ENCODE results near the gene BRMS1. TPM values are rescaled to one million over a fixed set of nuclear protein-coding genes. Genes with fewer than 3 reads are reported as not detected.

The BRMS1 gene
- total and polyA plus RNA-seq, 10 of the 15 experiments (the other 5 are each of a cell fraction or from before 2014, with no cell fraction given) = 2.1 to 85.3 (median 48.5) TPM

- TF ChIP-seq, protein P1, sequence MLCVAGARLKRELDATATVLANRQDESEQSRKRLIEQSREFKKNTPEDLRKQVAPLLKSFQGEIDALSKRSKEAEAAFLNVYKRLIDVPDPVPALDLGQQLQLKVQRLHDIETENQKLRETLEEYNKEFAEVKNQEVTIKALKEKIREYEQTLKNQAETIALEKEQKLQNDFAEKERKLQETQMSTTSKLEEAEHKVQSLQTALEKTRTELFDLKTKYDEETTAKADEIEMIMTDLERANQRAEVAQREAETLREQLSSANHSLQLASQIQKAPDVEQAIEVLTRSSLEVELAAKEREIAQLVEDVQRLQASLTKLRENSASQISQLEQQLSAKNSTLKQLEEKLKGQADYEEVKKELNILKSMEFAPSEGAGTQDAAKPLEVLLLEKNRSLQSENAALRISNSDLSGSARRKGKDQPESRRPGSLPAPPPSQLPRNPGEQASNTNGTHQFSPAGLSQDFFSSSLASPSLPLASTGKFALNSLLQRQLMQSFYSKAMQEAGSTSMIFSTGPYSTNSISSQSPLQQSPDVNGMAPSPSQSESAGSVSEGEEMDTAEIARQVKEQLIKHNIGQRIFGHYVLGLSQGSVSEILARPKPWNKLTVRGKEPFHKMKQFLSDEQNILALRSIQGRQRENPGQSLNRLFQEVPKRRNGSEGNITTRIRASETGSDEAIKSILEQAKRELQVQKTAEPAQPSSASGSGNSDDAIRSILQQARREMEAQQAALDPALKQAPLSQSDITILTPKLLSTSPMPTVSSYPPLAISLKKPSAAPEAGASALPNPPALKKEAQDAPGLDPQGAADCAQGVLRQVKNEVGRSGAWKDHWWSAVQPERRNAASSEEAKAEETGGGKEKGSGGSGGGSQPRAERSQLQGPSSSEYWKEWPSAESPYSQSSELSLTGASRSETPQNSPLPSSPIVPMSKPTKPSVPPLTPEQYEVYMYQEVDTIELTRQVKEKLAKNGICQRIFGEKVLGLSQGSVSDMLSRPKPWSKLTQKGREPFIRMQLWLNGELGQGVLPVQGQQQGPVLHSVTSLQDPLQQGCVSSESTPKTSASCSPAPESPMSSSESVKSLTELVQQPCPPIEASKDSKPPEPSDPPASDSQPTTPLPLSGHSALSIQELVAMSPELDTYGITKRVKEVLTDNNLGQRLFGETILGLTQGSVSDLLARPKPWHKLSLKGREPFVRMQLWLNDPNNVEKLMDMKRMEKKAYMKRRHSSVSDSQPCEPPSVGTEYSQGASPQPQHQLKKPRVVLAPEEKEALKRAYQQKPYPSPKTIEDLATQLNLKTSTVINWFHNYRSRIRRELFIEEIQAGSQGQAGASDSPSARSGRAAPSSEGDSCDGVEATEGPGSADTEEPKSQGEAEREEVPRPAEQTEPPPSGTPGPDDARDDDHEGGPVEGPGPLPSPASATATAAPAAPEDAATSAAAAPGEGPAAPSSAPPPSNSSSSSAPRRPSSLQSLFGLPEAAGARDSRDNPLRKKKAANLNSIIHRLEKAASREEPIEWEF (IDR thresholded peaks at IDR 0.05; ENCODE audit: insufficient replicate concordance, low read depth, low read length) = no peak
- TF ChIP-seq TAF1 (IDR thresholded peaks at IDR 0.05; ENCODE audit: borderline replicate concordance, low read depth, low read length) (peak; percentile 53; the same call in 1 of the 2 replicates), NRF1 (conservative IDR thresholded peaks at IDR 0.05; ENCODE audit: low read depth, low read length) (peak; percentile 54), RBBP5 (conservative IDR thresholded peaks at IDR 0.05) (no peak), TARDBP (IDR thresholded peaks at IDR 0.05; ENCODE audit: borderline replicate concordance) (no peak), HDGF (IDR thresholded peaks at IDR 0.05) (peak; percentile 94), PKNOX1 (IDR thresholded peaks at IDR 0.05) (peak; percentile 99), ZZZ3 (IDR thresholded peaks at IDR 0.05; ENCODE audit: control insufficient read depth, insufficient read length, low read depth) (no peak), CHD4 (IDR thresholded peaks at IDR 0.05) (no peak), SMAD5 (IDR thresholded peaks at IDR 0.05; ENCODE audit: low read depth) (peak; percentile 65; the same call in 1 of the 2 replicates), RELA (IDR thresholded peaks at IDR 0.05; ENCODE audit: borderline replicate concordance, partially characterized antibody) (peak; percentile 57), SRF (IDR thresholded peaks at IDR 0.05; ENCODE audit: low read depth in 2 of 2, low read length in 2 of 2) (peak; percentile 73 to 80), SUPT20H (IDR thresholded peaks at IDR 0.05; ENCODE audit: borderline replicate concordance, control insufficient read depth, low read depth, low read length) (no peak), ATF7 (IDR thresholded peaks at IDR 0.05; ENCODE audit: low read depth) (peak; percentile 98), RAD21 (IDR thresholded peaks at IDR 0.05; ENCODE audit: insufficient read depth, low read depth, low read length) (no peak), POLR2A (IDR thresholded peaks at IDR 0.05; ENCODE audit: low read depth, low read length) (peak; percentile 90), CBX3 (IDR thresholded peaks at IDR 0.05; ENCODE audit: borderline replicate concordance, low read depth) (no peak)
- TF ChIP-seq, protein P2, sequence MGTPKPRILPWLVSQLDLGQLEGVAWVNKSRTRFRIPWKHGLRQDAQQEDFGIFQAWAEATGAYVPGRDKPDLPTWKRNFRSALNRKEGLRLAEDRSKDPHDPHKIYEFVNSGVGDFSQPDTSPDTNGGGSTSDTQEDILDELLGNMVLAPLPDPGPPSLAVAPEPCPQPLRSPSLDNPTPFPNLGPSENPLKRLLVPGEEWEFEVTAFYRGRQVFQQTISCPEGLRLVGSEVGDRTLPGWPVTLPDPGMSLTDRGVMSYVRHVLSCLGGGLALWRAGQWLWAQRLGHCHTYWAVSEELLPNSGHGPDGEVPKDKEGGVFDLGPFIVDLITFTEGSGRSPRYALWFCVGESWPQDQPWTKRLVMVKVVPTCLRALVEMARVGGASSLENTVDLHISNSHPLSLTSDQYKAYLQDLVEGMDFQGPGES (IDR thresholded peaks at IDR 0.05) = peak; percentile 95
- TF ChIP-seq, protein P3, sequence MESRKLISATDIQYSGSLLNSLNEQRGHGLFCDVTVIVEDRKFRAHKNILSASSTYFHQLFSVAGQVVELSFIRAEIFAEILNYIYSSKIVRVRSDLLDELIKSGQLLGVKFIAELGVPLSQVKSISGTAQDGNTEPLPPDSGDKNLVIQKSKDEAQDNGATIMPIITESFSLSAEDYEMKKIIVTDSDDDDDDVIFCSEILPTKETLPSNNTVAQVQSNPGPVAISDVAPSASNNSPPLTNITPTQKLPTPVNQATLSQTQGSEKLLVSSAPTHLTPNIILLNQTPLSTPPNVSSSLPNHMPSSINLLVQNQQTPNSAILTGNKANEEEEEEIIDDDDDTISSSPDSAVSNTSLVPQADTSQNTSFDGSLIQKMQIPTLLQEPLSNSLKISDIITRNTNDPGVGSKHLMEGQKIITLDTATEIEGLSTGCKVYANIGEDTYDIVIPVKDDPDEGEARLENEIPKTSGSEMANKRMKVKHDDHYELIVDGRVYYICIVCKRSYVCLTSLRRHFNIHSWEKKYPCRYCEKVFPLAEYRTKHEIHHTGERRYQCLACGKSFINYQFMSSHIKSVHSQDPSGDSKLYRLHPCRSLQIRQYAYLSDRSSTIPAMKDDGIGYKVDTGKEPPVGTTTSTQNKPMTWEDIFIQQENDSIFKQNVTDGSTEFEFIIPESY (IDR thresholded peaks at IDR 0.05) = no peak
Measured at GRCh38 chr11:66288671-66289547, 56.0 kb downstream of the BRMS1 start, which contains the start of gene YIF1A (continued).

Measured in GM12878 (cell line).